Testis (tissue), 2 donors: ENCODE data around the gene DAP.

Experiments
- POLR2A ChIP-seq: fragments of 450-650 bp; IDR thresholded peaks from one replicate; pipeline ENCODE4 v1.6.1; 2017; ENCODE audit warnings: antibody characterized with exemption, mild to moderate bottlenecking, moderate library complexity
- TF ChIP-seq, protein P1 (sequence below), 3 experiments: fragments of 450-650 bp in 2 of 3; fragments of 200-600 bp in 1 of 3; sonication (generic) in 1 of 3; IDR thresholded peaks; one replicate each; pipeline ENCODE4 v1.5.1; 2016 to 2019; ENCODE audit warnings: antibody characterized with exemption in 3 of 3, mild to moderate bottlenecking in 2 of 3, moderate library complexity in 1 of 3

DNA sequence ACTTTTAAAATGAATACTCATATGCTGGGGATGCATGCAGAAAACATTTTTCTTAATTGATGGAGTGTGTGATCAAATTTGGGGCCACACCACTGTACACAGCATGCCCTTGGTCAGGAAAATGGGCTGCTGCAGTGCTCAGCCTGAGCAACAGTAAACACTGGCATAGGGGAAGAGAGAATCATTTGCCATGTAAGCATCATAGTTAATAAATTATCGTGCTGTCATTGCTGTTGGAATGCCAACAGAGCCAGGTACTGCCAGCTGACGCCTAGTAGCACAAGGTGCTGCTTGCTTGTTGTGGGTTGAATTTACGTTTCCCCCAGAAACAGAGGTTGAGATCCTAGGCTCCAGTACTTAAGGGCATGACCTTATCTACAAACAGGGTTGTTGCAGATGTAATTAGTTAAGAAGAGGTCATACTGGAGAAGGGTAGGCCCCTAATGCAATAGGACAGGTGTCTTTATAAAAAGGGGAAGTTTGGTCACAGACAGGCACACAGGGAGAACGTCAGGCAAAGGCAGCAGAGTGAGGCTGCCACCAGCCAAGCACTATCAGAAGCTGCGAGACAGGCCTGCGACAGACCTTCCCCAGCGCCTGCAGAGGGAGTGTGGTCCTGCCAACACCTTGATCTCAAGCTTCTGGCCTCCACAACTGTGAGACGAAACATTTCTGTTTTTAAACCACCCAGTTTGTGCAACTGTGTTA, 25.3 kb downstream of the DAP start:
- TF ChIP-seq POLR2A = no peak
- TF ChIP-seq, protein P1, sequence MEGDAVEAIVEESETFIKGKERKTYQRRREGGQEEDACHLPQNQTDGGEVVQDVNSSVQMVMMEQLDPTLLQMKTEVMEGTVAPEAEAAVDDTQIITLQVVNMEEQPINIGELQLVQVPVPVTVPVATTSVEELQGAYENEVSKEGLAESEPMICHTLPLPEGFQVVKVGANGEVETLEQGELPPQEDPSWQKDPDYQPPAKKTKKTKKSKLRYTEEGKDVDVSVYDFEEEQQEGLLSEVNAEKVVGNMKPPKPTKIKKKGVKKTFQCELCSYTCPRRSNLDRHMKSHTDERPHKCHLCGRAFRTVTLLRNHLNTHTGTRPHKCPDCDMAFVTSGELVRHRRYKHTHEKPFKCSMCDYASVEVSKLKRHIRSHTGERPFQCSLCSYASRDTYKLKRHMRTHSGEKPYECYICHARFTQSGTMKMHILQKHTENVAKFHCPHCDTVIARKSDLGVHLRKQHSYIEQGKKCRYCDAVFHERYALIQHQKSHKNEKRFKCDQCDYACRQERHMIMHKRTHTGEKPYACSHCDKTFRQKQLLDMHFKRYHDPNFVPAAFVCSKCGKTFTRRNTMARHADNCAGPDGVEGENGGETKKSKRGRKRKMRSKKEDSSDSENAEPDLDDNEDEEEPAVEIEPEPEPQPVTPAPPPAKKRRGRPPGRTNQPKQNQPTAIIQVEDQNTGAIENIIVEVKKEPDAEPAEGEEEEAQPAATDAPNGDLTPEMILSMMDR (IDR thresholded peaks at IDR 0.05) = no peak
